HEK293T (cell line): ENCODE results near the gene REEP3.

Experiments used
- BHLHE40 ChIP-seq: fragments of 450-650 bp; IDR thresholded peaks from 2 replicates; pipeline ENCODE4 v1.6.1; 2016; ENCODE audit warnings: mild to moderate bottlenecking, moderate library complexity, borderline replicate concordance
- FOXM1 ChIP-seq: fragments of 450-650 bp; IDR thresholded peaks from 2 replicates; pipeline ENCODE4 v1.6.1; 2017; ENCODE audit warnings: mild to moderate bottlenecking, borderline replicate concordance
- ZNF384 ChIP-seq: fragments of 450-650 bp; IDR thresholded peaks from 2 replicates; pipeline ENCODE4 v1.6.1; 2016

DNA sequence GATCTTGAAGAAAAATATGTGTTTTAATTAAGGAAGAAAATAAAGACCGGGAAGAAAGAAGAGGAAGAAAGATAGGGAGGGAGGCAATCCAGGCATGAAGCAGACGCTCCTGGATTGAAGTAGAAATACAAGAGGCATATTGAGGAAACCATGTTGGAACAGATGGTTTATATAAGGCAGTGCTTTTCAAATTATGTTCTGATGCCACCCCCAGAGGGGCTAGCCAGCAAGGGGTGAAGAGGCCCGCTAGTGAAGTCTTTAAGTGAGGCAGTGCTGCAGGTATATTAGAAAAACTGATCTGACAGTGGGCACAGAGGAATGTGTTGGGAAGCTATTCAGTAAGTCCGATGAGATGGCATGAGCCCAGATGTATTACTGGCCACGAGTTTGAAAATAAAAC is 40.1 kb downstream of the REEP3 start:
- TF ChIP-seq FOXM1: no peak
- TF ChIP-seq BHLHE40: no peak
- no peak for TF ChIP-seq ZNF384
